ENCODE measurements around the gene SLC22A23.

SLC22A23 gene

DNA sequence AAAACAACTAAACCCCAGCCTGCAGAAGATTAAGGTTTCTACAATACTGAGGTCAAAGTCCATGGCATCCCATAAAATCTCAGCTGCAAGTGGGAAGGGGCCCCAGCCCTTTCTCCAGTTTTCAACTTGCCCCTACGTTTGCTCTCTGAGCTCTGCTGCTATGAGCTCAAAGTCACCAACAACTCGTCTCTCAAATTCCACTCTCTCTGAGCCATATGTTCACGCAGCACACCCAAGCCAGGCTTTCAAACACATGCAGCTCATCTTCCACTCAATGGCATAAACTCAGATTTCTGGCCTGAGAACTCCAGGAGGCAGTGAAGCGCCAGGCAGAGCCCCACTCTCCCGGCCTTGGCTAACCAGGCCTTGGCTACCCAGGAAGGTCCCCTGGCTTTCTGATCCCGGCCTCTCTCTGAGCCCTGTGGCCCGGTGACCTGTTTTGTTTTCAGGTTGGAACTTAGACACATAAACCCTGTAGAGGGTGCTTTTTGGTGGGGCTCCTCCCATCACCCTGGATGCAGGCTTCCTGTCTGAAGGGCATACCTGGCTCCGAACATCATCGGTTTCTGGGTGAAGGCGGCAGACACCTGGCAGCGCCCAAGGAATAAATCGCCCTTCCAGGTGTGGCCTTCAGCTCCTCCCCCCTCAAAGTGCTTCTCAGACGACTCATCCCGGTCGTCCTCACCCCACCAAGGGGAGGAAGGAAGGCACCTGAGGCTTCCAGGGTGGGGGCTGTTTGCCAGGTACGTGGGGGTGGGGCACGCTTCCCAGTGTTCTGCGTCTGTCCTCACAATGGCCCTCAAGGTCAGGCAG lies 12.4 kb downstream of the SLC22A23 start:
- DNase-seq (ENCODE audit: low read depth), result no peak

GRCh38 chr6:3443221-3443515 lies 13.7 kb downstream of the SLC22A23 start:
- no peak for DNase-seq (ENCODE audit: low read depth)

DNA sequence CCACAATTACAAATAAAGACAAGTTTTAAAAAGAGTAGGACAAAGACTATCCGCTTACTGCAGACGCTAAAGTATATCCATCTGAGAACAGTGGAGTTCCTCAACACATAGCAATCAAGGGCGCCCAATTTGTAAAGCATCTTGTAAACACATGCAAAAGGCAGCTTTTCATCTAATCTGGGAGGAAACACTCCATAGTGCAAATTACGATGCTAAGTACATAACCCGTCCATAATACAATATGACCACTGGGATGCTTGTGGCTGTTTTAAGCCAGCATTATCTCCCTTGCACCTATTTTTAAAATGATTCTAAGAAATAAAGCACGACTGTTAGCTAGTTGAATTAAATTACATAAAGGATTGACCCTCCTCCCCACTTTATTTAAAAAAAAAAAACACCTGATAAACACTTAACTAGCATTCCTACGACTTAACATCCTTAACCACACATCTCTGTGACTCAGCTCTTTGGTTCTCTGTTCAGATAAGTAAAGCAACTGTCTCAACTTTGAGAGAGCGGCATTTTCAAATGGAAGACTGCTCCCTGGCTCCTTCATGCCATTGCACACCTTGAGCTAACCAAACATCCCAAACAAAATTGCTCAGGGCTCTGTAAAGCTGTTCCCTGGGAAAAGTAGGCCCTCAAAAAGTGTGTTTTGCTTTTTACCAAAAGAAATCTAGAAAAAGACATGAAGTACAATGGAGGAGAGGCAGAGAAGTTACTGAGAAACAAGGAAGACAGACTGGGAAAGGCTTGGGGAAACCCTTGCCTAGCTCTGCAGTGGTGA lies 14.2 kb downstream of the SLC22A23 start:
- DNase-seq (ENCODE audit: low read depth), result no peak

DNA sequence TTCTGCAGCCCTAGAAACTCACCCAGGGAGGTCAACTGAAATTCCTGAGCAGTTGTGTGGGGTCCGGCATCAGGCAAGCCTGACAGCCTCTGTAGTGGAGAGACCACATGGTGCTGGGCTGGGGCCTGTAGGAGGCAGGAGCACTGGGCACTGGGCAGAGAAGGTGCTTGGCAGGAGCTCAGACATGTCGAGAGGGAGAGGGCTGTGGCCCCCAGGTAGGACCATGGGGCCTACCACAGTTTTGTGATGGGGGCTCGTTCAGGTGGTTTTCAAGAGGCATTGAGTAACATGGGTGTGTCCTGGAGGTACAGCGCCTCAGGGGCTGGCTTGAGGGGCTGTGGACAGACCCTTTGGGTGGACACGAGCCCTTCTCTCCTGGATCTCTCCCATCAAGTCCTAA lies 15.9 kb downstream of the SLC22A23 start:
- DNase-seq (ENCODE audit: low read depth), result no peak

- DNase-seq (ENCODE audit: low read depth), result no peak
These were observed 16.9 kb downstream of the SLC22A23 start for GRCh38 chr6:3439961-3440360.

DNA sequence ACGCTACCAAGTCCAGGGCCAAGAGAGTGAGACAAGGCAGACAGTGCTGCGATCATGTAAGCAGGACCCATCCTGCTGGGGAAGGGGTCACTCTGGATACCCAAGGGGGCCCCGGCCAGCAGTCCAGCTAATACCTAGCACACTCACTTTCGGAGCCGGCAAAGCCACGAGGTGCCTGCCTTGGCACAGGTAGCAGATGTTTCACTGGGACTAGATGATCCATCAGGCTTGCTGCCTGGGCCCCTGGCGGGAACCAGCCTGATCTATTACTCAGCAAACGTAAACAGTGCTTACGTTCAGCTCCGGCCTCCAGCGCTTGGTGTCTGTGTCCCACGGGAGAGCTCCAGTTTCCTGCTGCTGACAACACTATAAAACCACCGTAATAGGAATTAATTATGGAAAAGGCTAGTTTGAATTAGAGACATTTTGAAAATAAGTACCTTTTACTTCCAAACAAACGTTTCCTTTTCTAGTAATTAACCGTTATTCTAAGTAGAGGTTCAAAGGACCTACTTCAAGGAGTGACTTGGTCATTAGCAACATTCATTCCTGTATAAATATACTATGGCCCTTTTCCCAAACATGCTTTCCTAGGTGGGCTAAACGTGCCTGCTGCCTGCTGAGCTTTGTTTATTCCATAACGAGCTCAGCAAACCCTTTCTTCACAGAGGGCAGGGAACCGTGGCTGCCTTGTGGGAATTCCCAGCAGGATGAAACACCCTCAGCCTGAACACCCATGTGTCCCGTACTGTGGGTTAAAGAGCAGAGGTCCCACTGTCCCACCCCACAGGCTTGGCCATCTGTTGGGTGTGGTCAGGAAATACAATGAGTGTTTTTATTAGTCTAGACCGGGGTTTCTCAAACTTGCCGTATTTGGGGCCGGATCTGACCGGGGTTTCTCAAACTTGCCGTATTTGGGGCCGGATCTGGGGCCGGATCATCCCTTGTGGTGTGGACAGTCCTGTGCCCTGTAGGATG lies 18.4 kb downstream of the SLC22A23 start:
- DNase-seq (ENCODE audit: low read depth), result no peak

DNA sequence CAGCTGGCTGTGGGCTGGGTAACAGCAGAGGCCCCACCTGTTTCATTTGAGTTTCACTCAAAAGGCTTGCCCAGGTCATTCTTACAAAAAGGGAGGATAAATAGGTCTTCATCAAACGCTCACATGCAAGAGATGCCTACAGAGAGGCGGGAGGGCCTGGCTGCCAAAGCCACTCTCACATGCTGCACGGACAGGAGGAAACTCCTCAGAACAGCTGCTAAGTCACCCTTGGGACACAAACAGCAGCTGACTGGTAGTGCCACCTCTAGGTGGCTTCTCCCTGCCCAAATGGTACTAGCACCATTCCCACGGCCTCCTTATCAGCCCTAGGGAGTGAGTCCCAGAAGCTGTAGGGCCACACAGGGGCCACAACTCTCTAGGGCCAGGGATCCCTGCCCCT lies 23.8 kb downstream of the SLC22A23 start:
- no peak for DNase-seq (ENCODE audit: low read depth)

DNA sequence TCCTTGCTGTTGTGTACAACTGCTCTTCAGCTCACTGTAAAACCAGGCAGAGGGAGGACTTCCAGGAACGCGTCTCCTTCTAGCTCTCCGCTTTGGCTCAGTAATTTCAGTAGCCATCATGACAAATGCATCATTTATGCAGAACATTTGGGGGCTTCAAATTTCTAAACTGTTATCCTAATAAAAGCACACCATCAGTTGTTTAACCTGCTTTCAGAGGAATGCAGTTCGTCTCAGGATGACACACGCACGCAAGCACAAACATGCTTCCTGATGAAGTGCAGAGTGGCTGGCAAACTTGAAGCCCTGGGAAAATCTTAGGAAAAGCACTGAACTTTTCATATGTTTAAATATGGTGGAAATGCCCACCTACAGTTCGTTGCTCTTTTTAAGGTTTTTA lies 24.4 kb downstream of the SLC22A23 start:
- no peak for DNase-seq (ENCODE audit: low read depth)

DNA sequence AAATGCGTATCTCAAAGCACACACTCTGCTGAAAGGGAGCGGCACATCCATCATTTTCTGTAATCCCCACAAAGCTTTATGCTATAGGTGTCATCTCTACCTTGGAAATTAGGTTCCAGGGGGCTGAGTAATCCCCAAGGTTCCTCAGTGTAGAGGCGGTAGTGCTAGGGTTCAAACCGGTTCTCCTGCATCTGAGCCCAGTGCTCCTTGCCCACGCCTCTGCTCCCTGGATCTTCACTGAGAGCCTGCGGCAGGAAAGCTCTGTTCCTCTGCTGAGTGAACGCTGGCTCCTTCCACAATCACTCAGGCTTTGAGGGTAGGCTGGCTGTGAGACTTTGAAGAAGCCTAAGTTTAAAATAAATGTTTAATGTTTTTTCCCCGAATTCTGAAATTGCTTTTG lies 24.9 kb downstream of the SLC22A23 start:
- DNase-seq (ENCODE audit: low read depth), result no peak

DNA sequence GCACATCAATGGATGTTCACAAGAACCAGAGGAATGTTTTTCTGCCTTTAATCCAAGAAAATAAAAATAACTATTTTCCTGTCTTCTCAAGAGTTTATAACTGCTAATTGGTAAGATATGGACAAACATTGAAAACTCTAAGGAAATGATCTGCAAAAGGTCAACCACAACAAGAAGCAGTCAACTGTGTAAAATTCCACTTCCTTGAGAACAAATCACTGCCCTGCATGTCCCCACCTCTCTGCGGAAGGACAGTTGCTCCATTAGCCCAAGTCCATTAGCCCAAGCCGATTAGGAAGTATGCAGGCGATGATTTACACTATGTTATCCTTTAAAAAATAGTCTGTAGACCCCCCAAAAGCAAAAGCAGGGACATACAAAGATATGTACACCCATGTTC lies 27.6 kb downstream of the SLC22A23 start:
- DNase-seq (ENCODE audit: low read depth), result no peak

- DNase-seq (ENCODE audit: low read depth), result no peak
These were observed 28.1 kb downstream of the SLC22A23 start for GRCh38 chr6:3428700-3429099.

DNA sequence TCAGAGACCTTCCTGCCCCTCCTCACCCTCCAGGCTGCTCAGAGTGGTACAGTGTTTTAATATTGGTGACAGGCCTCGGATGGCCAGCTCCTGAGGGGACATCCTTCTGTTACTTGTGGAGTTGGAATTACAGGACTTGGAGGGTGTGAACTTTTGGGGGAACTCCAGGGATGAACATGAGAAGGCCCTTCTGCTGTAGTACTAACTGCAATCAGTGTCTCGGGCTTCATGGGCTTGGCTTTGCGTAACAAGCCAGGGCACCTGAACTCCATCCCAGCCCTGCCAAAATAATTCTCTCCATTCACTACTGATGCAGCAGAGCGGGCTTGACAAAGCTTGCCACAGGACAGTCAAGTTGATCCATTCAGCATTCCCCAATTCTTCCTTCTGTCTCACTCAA lies 28.6 kb downstream of the SLC22A23 start:
- DNase-seq (ENCODE audit: low read depth), result no peak

DNA sequence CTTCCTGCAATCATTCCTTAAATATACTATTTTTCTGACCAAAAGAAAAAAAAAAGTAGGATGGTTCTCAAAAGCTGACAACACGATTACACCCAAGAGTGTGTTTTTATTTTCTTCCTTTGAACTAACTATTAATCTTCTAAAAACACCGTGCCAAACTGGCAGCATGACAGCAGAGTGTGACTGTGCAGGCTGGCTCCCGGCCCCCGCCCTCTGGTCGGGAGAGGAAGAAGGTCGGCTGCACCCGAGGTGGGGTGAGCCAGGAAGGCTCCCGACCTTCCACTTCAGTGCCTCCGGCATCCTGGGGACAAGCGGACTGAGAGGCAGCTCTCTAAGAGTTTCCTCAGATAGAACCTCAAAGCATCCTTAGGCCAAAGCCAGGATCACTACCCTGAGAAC lies 29.2 kb downstream of the SLC22A23 start:
- no peak for DNase-seq (ENCODE audit: low read depth)

- no peak for DNase-seq (ENCODE audit: low read depth)
These were observed 29.7 kb downstream of the SLC22A23 start for GRCh38 chr6:3426927-3427686.

DNA sequence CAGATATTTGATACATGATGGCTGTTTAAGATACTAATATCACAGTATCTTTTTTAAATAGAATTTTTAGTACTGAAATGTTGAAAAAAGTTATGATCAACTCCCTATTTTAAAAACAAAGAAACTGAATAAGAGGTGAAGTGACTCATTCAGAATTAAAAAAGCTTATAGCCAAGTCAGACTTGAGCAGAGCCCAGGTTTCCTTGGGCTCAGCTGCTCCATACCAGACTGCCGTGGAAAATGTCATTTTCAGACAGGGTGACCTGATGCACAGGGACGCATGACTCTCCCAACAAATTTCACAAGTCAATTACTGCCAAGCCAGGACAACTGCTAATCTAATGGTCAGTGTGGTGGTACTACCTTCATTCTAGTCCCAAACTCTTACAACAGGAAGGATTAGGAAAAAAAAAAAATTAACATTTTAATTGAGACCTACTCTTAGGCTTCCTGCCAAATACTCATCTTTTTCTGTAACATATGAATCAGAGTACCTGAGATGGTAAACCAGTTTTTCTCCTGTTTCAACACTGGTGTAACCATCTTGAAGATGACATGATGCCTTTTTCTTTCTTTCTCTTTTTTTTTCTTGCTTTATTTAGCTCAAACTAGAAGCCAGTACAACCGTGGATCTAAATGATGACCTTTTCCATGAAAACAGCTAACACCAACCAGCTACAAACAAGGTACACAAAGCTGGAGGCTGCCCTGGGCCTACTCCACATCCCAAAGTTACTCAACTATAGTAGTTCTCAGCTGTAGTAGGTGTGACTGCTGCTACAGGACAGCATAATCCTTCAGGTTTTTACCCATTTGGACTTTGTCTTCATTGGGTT lies 30.5 kb downstream of the SLC22A23 start:
- DNase-seq (ENCODE audit: low read depth), result no peak

- no peak for DNase-seq (ENCODE audit: low read depth)
These were observed 31.3 kb downstream of the SLC22A23 start for GRCh38 chr6:3425574-3425973.

DNA sequence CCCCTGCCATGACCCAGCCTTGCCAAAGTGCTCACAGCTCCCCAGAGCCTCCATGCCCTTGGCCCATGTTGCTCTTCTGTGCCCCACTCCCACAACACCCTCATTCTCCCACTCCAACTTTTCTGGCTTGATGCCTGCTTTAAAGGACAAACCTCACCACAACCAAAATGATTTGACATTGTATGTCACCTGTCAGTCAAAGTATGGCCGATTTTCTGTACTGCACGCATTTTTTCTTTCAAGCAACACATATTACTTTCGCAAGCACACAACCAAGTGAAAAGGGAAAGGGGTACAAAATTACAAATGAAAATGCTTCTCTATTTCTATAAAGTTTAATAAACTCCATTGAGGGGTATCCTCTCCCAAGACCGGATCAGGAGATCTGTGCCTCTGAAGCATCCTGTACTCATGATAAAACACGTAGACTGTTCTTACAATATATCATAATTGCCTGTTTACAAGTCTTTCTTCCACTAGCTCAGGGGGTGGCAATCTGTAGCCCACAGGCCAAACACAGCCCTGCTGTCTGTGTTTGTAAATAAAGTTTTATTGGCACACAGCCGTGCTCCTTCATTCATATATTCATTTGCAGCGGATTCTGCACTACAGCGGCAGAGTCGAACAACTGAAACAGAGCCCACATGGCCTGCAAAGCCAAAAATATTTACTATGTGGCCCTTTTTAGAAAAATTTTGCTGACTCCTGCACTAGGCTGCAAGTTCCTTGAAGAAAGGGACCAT lies 32.5 kb downstream of the SLC22A23 start:
- no peak for DNase-seq (ENCODE audit: low read depth)

GRCh38 chr6:3423439-3424184 lies 33.2 kb downstream of the SLC22A23 start:
- DNase-seq (ENCODE audit: low read depth), result no peak

- no peak for DNase-seq (ENCODE audit: low read depth)
These were observed 34.3 kb downstream of the SLC22A23 start for GRCh38 chr6:3422435-3423070.

Measured in CMK (cell line).